GM12872 (cell line): ENCODE measurements around the gene MYBPC2.

ENCODE experiments used
- CTCF ChIP-seq: IDR thresholded peaks from 3 replicates; pipeline ENCODE4 v1.5.1; 2011; ENCODE audit warnings: low read depth, mild to moderate bottlenecking, low read length, moderate library complexity; ENCODE audit not compliant: insufficient read depth

MYBPC2 gene

GRCh38 chr19:50482916-50483315, 50.2 kb downstream of the MYBPC2 start:
- no peak for TF ChIP-seq CTCF

GRCh38 chr19:50485284-50485955, 52.7 kb downstream of the MYBPC2 start:
- TF ChIP-seq CTCF: no peak

- peak; percentile 66 for TF ChIP-seq CTCF
Observed at GRCh38 chr19:50486823-50487515, 54.3 kb downstream of the MYBPC2 start.

DNA sequence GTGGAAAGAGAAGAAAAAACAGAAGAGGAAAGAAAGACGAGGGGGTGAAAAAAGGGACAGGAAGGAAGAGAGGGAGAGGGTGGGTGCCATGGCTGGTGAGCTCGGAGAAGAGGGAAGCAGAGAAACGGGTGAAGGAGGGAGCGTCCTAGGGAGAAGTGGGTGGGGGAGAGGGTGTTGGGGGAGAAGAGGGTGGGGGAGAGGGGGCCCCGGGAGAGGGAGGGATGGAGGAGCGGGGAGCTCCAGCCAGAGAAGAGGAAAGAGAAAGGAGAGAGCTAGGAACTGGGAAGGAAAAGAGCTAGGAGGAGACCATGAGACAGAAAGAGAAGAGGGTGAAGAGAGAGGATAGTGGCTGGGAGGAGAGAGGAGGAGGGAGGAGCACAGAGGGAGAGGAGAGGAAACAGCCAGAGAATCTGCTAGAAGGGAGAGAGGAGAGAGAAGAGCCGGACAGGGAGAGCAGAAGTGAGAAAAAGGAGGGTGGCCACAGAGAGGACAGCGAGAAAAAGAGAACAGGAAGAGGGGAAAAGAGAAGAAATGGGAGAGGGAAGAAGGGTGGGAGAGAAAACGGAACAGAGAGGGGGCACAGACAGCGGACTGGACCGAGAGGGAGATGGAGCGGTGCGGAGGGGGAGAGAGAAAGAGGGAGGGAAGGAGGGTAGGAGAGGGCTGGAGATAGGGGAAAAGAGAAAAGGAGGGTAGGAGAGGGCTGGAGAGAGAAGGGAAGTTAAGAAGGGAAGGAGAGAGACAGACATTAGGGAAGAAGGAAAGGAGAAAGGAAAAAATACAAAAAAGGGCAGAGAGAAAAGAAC, 55.9 kb downstream of the MYBPC2 start:
- TF ChIP-seq CTCF: no peak

- no peak for TF ChIP-seq CTCF
Observed at GRCh38 chr19:50489461-50490011, 56.8 kb downstream of the MYBPC2 start.

DNA sequence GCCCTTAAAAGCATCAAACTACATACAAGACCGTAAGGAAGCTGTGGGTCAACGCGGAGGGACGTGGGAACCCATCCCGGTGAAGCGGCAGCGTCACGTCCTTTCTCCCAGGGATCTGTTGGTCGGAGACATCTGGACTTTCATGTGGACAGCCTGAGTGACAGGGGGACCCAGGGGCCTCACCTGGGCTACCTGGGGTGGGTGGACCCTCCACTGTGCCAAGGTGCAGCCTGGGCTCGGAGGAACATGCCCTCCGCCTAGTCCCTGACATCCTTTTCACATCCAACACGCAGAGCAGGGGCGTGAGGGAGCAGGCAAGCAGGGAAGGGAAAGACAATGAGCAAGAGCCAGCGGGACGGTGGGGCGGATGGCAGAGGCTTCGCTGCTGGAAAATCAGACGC, 57.7 kb downstream of the MYBPC2 start:
- no peak for TF ChIP-seq CTCF

DNA sequence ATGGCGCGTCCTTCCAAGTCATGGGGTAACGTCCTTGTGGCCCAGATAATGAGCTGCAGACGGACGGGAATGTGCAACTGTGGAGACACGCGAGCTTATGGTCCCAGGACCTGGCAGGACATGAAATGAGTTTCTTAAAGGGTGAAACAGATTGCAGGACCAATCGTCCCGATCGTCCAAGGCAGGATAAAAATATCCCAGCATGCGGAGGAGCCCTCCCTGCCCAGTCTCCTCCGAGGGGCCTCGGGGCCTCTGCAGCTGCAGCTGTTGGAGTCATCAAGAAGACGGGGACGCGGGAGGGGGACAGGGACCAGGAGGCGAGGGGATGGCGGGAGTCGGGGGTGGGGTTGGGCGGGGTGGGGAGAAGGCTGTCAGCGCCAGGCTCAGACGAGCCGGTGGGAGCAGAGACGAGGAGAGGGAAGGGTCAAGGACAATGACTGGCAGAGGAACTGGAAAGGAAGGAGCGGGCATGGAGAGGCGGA, 58.3 kb downstream of the MYBPC2 start:
- no peak for TF ChIP-seq CTCF
